HCT116 (cell line): Measurements from ENCODE around the gene KY.

Source experiments
- ATF3 ChIP-seq: IDR thresholded peaks from 2 replicates; pipeline ENCODE4 v1.6.1; 2012
- CTCF ChIP-seq, 3 experiments: fragments of 200-600 bp in 1 of 3; sonication (generic) in 1 of 3; IDR thresholded peaks in 2 of 3; conservative IDR thresholded peaks in 1 of 3; 2 replicates each; pipeline ENCODE4 v1.5.1; 2012 to 2017; ENCODE audit warnings: low read depth in 2 of 3, low read length in 2 of 3, antibody characterized with exemption in 1 of 3, borderline replicate concordance in 1 of 3, control low read depth in 1 of 3, mild to moderate bottlenecking in 1 of 3, mixed read lengths in 1 of 3, mixed run types in 1 of 3, moderate library complexity in 1 of 3; ENCODE audit not compliant: insufficient read depth in 1 of 3
- EZH2 ChIP-seq: fragments of 200-600 bp; sonication (generic); IDR thresholded peaks from 2 replicates; pipeline ENCODE4 v1.6.1; 2017; ENCODE audit warnings: antibody characterized with exemption, mixed run types
- JUND ChIP-seq: IDR thresholded peaks from 2 replicates; pipeline ENCODE4 v1.6.1; 2012
- REST ChIP-seq: IDR thresholded peaks from 2 replicates; pipeline ENCODE4 v1.6.1; 2012; ENCODE audit warnings: low read depth
- SP1 ChIP-seq: IDR thresholded peaks from 2 replicates; pipeline ENCODE4 v1.6.1; 2012; ENCODE audit warnings: low read depth
- SRF ChIP-seq: IDR thresholded peaks from 2 replicates; pipeline ENCODE4 v1.6.1; 2012; ENCODE audit warnings: low read depth
- ZFX ChIP-seq: fragments of 450-650 bp; IDR thresholded peaks from 2 replicates; pipeline ENCODE4 v1.6.1; 2017

GRCh38 chr3:134693804-134694203, 43.0 kb upstream of the KY start:
- TF ChIP-seq CTCF (IDR thresholded peaks at IDR 0.05 in 2 of 3, conservative IDR thresholded peaks at IDR 0.05 in 1 of 3; ENCODE audit: borderline replicate concordance in 1 of 3, insufficient read depth in 1 of 3, low read depth in 2 of 3, low read length in 2 of 3) (no peak), SP1 (no peak), REST (no peak), EZH2 (no peak), JUND (no peak), SRF (no peak), ZFX (no peak), ATF3 (no peak)
